Neural cell (in vitro differentiated cells): ENCODE measurements around the gene COBLL1. TPM values are rescaled to one million over a fixed set of nuclear protein-coding genes. Genes with fewer than 3 reads are reported as not detected.

Source experiments
- H2AFZ ChIP-seq: fragments of 200-600, 300-800 bp; sonication (generic), shearing (Covaris generic); 2 replicates; pipeline ENCODE4 v1.6.0; 2014; ENCODE audit warnings: low read depth, mild to moderate bottlenecking, antibody characterized with exemption, low read length, moderate library complexity
- H3F3A ChIP-seq: fragments of 200-600 bp; shearing (Covaris generic); 2 replicates; pipeline ENCODE4 v1.6.1; 2016; ENCODE audit warnings: mild to moderate bottlenecking, moderate library complexity, mixed read lengths, antibody characterized with exemption, low read length; ENCODE audit not compliant: insufficient read depth, poor library complexity, severe bottlenecking
- H3K27ac ChIP-seq: fragments of 200-600, 300-800 bp; sonication (generic), shearing (Covaris generic); 2 replicates; pipeline ENCODE4 v1.5.1; 2014; ENCODE audit warnings: mild to moderate bottlenecking, low read length, moderate library complexity
- H3K27me3 ChIP-seq: fragments of 300-800, 200-600 bp; sonication (generic), shearing (Covaris generic); 2 replicates; pipeline ENCODE4 v1.6.0; 2014; ENCODE audit warnings: mild to moderate bottlenecking, low read depth, low read length, moderate library complexity; ENCODE audit not compliant: insufficient read depth
- H3K36me3 ChIP-seq: fragments of 300-800, 200-600 bp; sonication (generic), shearing (Covaris generic); 2 replicates; pipeline ENCODE4 v1.5.1; 2014; ENCODE audit warnings: mild to moderate bottlenecking, antibody characterized with exemption, low read length, moderate library complexity; ENCODE audit not compliant: insufficient read depth
- H3K4me2 ChIP-seq: fragments of 300-800, 200-600 bp; sonication (generic), shearing (Covaris generic); 2 replicates; pipeline ENCODE4 v1.6.0; 2014; ENCODE audit warnings: mild to moderate bottlenecking, low read length
- H3K4me3 ChIP-seq: fragments of 300-800, 200-600 bp; sonication (generic), shearing (Covaris generic); 2 replicates; pipeline ENCODE4 v1.5.1; 2014; ENCODE audit warnings: mild to moderate bottlenecking, low read length, moderate library complexity
- H3K79me2 ChIP-seq: fragments of 200-600 bp; shearing (Covaris generic); replicated peaks from 2 replicates; pipeline ENCODE4 v1.6.0; 2014; ENCODE audit warnings: mild to moderate bottlenecking, low read length, moderate library complexity; ENCODE audit not compliant: insufficient read depth
- H3K9ac ChIP-seq: fragments of 300-800, 200-600 bp; sonication (generic), shearing (Covaris generic); 2 replicates; pipeline ENCODE4 v1.6.1; 2016; ENCODE audit warnings: mild to moderate bottlenecking, low read length, mixed read lengths
- H3K9me2 ChIP-seq: fragments of 200-600 bp; shearing (Covaris generic); 2 replicates; pipeline ENCODE4 v1.6.1; 2016; ENCODE audit warnings: mild to moderate bottlenecking, low read length, mixed read lengths; ENCODE audit not compliant: insufficient read depth
- H3K9me3 ChIP-seq: fragments of 200-600, 300-800 bp; sonication (generic), shearing (Covaris generic); 2 replicates; pipeline ENCODE4 v1.6.1; 2016; ENCODE audit warnings: mild to moderate bottlenecking, mixed run types, low read length, moderate library complexity, mixed read lengths
- H4K20me1 ChIP-seq: fragments of 200-600 bp; shearing (Covaris generic); 2 replicates; pipeline ENCODE4 v1.6.1; 2016; ENCODE audit warnings: mild to moderate bottlenecking, mixed run types; ENCODE audit not compliant: insufficient read depth
- EP300 ChIP-seq: fragments of 450-650 bp; conservative IDR thresholded peaks from 2 replicates; pipeline ENCODE4 v1.6.1; 2014; ENCODE audit warnings: antibody characterized with exemption, mild to moderate bottlenecking, moderate library complexity; ENCODE audit not compliant: poor library complexity, severe bottlenecking
- EZH2 ChIP-seq: fragments of 200-600, 300-800 bp; shearing (Covaris generic), sonication (generic); IDR thresholded peaks from 2 replicates; pipeline ENCODE4 v1.6.1; 2014; ENCODE audit warnings: antibody characterized with exemption, low read length, borderline replicate concordance, mild to moderate bottlenecking; ENCODE audit not compliant: insufficient read depth, poor library complexity, severe bottlenecking
- MXI1 ChIP-seq: fragments of 450-650 bp; conservative IDR thresholded peaks from 2 replicates; pipeline ENCODE4 v1.6.1; 2014; ENCODE audit warnings: antibody characterized with exemption, mild to moderate bottlenecking; ENCODE audit not compliant: poor library complexity, severe bottlenecking
- SMC3 ChIP-seq: fragments of 450-650 bp; conservative IDR thresholded peaks from 2 replicates; pipeline ENCODE4 v1.6.1; 2014; ENCODE audit warnings: antibody characterized with exemption, mild to moderate bottlenecking, moderate library complexity; ENCODE audit not compliant: poor library complexity
- TAF1 ChIP-seq: IDR thresholded peaks from 2 replicates; pipeline ENCODE4 v1.6.1; 2012; ENCODE audit warnings: low read depth
- polyA plus RNA-seq: library from polyadenylated mRNA; depleted of rRNA; stranded (reverse); fragments of >200 nt; gene quantifications from 2 replicates; pipeline ENCODE4 v1.2.3, GENCODE V29; 2014
- TF ChIP-seq, protein P1 (sequence below): IDR thresholded peaks from 2 replicates; pipeline ENCODE4 v1.6.1; 2012; ENCODE audit warnings: borderline replicate concordance
- TF ChIP-seq, protein P2 (sequence below): fragments of 450-650 bp; IDR thresholded peaks from 2 replicates; pipeline ENCODE4 v1.5.1; 2014; ENCODE audit warnings: antibody characterized with exemption, mild to moderate bottlenecking, moderate library complexity; ENCODE audit not compliant: poor library complexity, severe bottlenecking

COBLL1 gene
- polyA plus RNA-seq, 1 donor from 2014 or later = 0.11 TPM

DNA sequence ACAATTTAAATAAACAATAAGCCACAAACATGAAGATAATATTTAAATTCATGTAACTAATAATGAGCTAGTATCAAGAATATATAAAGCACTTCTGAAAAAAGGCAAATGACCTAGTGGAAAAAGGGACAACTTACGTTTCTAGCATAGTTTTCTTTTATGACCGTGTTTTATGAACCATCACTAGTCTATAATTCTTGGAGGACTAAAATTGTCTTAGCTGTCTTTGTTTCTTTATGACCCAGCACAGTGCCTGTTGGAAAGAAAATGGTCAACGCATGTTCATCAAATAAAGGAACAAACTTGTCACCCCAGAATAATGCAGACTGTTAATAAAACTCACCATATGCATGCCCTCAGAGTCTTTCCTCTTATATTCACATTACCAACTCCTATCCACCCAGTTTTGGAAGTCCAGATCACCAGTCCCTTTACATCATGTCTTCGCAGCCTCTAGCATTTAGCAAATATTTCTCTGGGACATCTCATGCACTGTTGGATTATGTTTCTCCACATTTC is 162.9 kb downstream of the COBLL1 start:
- no peaks in the 10 kb centered on the region for H3K79me2 ChIP-seq
- no peak overlapping the region for H3K4me3 ChIP-seq
- H3F3A ChIP-seq = no peaks in the 10 kb centered on the region
- no peaks in the 10 kb centered on the region for H3K36me3 ChIP-seq
- no peaks in the 10 kb centered on the region for H3K9me2 ChIP-seq
- H4K20me1 ChIP-seq = no peaks in the 10 kb centered on the region
- TF ChIP-seq SMC3 (no peak), EP300 (no peak)
- TF ChIP-seq, protein P1, sequence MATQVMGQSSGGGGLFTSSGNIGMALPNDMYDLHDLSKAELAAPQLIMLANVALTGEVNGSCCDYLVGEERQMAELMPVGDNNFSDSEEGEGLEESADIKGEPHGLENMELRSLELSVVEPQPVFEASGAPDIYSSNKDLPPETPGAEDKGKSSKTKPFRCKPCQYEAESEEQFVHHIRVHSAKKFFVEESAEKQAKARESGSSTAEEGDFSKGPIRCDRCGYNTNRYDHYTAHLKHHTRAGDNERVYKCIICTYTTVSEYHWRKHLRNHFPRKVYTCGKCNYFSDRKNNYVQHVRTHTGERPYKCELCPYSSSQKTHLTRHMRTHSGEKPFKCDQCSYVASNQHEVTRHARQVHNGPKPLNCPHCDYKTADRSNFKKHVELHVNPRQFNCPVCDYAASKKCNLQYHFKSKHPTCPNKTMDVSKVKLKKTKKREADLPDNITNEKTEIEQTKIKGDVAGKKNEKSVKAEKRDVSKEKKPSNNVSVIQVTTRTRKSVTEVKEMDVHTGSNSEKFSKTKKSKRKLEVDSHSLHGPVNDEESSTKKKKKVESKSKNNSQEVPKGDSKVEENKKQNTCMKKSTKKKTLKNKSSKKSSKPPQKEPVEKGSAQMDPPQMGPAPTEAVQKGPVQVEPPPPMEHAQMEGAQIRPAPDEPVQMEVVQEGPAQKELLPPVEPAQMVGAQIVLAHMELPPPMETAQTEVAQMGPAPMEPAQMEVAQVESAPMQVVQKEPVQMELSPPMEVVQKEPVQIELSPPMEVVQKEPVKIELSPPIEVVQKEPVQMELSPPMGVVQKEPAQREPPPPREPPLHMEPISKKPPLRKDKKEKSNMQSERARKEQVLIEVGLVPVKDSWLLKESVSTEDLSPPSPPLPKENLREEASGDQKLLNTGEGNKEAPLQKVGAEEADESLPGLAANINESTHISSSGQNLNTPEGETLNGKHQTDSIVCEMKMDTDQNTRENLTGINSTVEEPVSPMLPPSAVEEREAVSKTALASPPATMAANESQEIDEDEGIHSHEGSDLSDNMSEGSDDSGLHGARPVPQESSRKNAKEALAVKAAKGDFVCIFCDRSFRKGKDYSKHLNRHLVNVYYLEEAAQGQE = no peak
- no peaks in the 10 kb centered on the region for H3K9me3 ChIP-seq
- H3K4me2 ChIP-seq = no peak overlapping the region
- no peak overlapping the region for H3K9ac ChIP-seq
- H2AFZ ChIP-seq = no peak overlapping the region
- H3K27me3 ChIP-seq = no peaks in the 10 kb centered on the region
- H3K27ac ChIP-seq = no peak overlapping the region

DNA sequence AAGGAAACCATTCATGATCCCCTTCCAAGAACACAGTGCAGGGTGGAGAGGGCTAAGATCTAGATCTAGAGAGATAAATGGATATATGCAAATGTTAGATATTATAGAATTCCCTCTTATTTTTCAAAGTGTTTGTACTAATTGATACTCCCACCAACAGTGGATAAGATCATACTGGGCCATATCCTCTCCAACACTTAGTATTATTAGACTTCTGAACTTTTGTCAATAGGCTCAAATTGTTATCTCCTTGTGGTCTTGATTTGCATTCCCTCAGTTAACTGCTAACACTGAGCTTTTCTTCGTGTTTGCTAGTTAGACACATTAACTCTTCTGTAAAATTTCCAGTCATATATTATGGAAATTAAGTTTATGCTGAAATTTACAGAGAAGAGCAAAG is 163.9 kb downstream of the COBLL1 start:
- Histone ChIP-seq H3K9ac (no peak overlapping the region), H3K36me3 (no peaks in the 10 kb centered on the region), H3K9me2 (no peaks in the 10 kb centered on the region), H3K27ac (no peak overlapping the region), H2AFZ (no peak overlapping the region), H3K4me3 (no peak overlapping the region), H3K4me2 (no peak overlapping the region), H3K79me2 (no peaks in the 10 kb centered on the region), H4K20me1 (no peaks in the 10 kb centered on the region), H3F3A (no peaks in the 10 kb centered on the region), H3K9me3 (no peaks in the 10 kb centered on the region), H3K27me3 (no peaks in the 10 kb centered on the region)
- TF ChIP-seq SMC3 (no peak), EP300 (no peak), EZH2 (no peak), MXI1 (no peak), TAF1 (no peak)
- TF ChIP-seq, protein P2, sequence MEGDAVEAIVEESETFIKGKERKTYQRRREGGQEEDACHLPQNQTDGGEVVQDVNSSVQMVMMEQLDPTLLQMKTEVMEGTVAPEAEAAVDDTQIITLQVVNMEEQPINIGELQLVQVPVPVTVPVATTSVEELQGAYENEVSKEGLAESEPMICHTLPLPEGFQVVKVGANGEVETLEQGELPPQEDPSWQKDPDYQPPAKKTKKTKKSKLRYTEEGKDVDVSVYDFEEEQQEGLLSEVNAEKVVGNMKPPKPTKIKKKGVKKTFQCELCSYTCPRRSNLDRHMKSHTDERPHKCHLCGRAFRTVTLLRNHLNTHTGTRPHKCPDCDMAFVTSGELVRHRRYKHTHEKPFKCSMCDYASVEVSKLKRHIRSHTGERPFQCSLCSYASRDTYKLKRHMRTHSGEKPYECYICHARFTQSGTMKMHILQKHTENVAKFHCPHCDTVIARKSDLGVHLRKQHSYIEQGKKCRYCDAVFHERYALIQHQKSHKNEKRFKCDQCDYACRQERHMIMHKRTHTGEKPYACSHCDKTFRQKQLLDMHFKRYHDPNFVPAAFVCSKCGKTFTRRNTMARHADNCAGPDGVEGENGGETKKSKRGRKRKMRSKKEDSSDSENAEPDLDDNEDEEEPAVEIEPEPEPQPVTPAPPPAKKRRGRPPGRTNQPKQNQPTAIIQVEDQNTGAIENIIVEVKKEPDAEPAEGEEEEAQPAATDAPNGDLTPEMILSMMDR = no peak
- TF ChIP-seq, protein P1 = no peak
